K562 (cell line): Measurements from ENCODE around the gene ARPP21. TPM values are rescaled to one million over a fixed set of nuclear protein-coding genes. Genes with fewer than 3 reads are reported as not detected.
"Not testable (repeated sequence)": the region's sequence is repeated elsewhere in the genome, so short reads cannot be mapped to it uniquely, and the experiment has no call there.

Source experiments
- ATAC-seq: fragments of 200-7000 bp; cut with Tn5 transposase; 3 replicates; pipeline ENCODE4 v1.9.1; 2020; ENCODE audit warnings: moderate library complexity
- BruUV-seq: library from RNA; stranded (reverse); fragments of 400-500 nt; replicated peaks from 2 replicates; lab custom pipeline; 2021; lab: Mats Ljungman, UMichigan
- CTCF ChIA-PET: fragments of 300-600 bp; formaldehyde crosslinking; extraction: SDS; loops from one replicate; lab custom pipeline; 2021; ENCODE audit warnings: low intra/inter-chr PET ratio; lab: Yijun Ruan, JAX
- POLR2A ChIA-PET: fragments of 300-600, 350-650 bp; sonication (Branson Sonifier 250); formaldehyde crosslinking; extraction: SDS; loops from one replicate; lab custom pipeline; 2021; ENCODE audit warnings: antibody characterized with exemption, inconsistent platforms; lab: Yijun Ruan, JAX
- DNase-seq, 4 experiments: peaks; one replicate each; pipeline versions ENCODE4 v3.0.0 to v3.0.0-alpha.2; 2011 to 2018; ENCODE audit warnings: low spot score in 3 of 4, mixed read lengths in 3 of 4; ENCODE audit errors: extremely low read depth in 1 of 4
- FAIRE-seq: peaks from 2 replicates; lab custom pipeline; 2011; peaks lifted over from hg19 to GRCh38; lab: Jason Lieb, UNC
- H2AFZ ChIP-seq: 2 replicates; pipeline ENCODE4 v1.6.0; 2011; ENCODE audit warnings: low read depth, low read length, control low read depth, inconsistent platforms
- H3K27ac ChIP-seq: fragments of 200-600 bp; 3 replicates; pipeline ENCODE4 v1.8.0; 2011; ENCODE audit warnings: low read depth, mild to moderate bottlenecking, control low read depth, inconsistent platforms, low read length, moderate library complexity, mixed read lengths; ENCODE audit errors: extremely low read depth
- H3K27me3 ChIP-seq, 2 experiments: fragments of 300-600 bp in 1 of 2; 2 replicates in 1 of 2; 3 replicates in 1 of 2; pipeline versions ENCODE4 v1.6.0 to v1.8.0; 2011; ENCODE audit warnings: inconsistent platforms in 2 of 2, low read length in 2 of 2, mild to moderate bottlenecking in 1 of 2, mixed read lengths in 1 of 2, moderate library complexity in 1 of 2; ENCODE audit not compliant: control insufficient read depth in 2 of 2, insufficient read depth in 2 of 2
- H3K36me3 ChIP-seq: fragments of 300-600 bp; 3 replicates; pipeline ENCODE4 v1.8.0; 2011; ENCODE audit warnings: mild to moderate bottlenecking, low read length, inconsistent platforms; ENCODE audit not compliant: control insufficient read depth, insufficient read depth
- H3K4me1 ChIP-seq, 2 experiments: fragments of 200-600 bp in 1 of 2; replicated peaks in 1 of 2; 2 replicates in 1 of 2; 3 replicates in 1 of 2; pipeline versions ENCODE4 v1.5.1 to v1.8.0; 2011; ENCODE audit warnings: inconsistent platforms in 2 of 2, low read length in 2 of 2, mild to moderate bottlenecking in 1 of 2, mixed read lengths in 1 of 2, moderate library complexity in 1 of 2; ENCODE audit not compliant: control insufficient read depth in 2 of 2, insufficient read depth in 2 of 2
- H3K4me2 ChIP-seq: 2 replicates; pipeline ENCODE4 v1.6.1; 2011; ENCODE audit warnings: low read length, control low read depth, inconsistent platforms, mixed read lengths; ENCODE audit not compliant: insufficient read depth
- H3K4me3 ChIP-seq: fragments of 200-600 bp; sonication (generic), shearing (Covaris generic); 2 replicates; pipeline ENCODE4 v1.5.1; 2016; ENCODE audit warnings: control low read depth, inconsistent platforms
- H3K79me2 ChIP-seq: fragments of 200-600 bp; 3 replicates; pipeline ENCODE4 v1.8.0; 2011; ENCODE audit warnings: low read length, inconsistent platforms; ENCODE audit not compliant: control insufficient read depth, insufficient read depth
- H3K9ac ChIP-seq, 2 experiments: 2 replicates each; pipeline versions ENCODE4 v1.6.0 to v1.6.1; 2011; ENCODE audit warnings: low read depth in 2 of 2, low read length in 2 of 2, control low read depth in 1 of 2, inconsistent platforms in 1 of 2, mild to moderate bottlenecking in 1 of 2, mixed read lengths in 1 of 2; ENCODE audit not compliant: insufficient read depth in 1 of 2
- H3K9me1 ChIP-seq: one replicate; pipeline ENCODE4 v1.6.0; 2011; ENCODE audit warnings: inconsistent platforms, mild to moderate bottlenecking, low read length, moderate library complexity; ENCODE audit not compliant: control insufficient read depth, insufficient read depth
- H3K9me3 ChIP-seq: replicated peaks from 2 replicates; pipeline ENCODE4 v1.5.1; 2011; ENCODE audit warnings: low read depth, low read length, inconsistent platforms; ENCODE audit not compliant: control insufficient read depth, insufficient read depth
- H4K20me1 ChIP-seq: replicated peaks from 2 replicates; pipeline ENCODE4 v1.6.1; 2011; ENCODE audit warnings: low read length, inconsistent platforms, mixed read lengths; ENCODE audit not compliant: control insufficient read depth, insufficient read depth
- MYC ChIP-seq, 2 experiments: fragments of 250-450 bp in 1 of 2; sonication (Bioruptor Pico) in 1 of 2; IDR thresholded peaks; 2 replicates each; pipeline versions ENCODE4 v1.5.1 to v1.6.1; 2012 to 2021; ENCODE audit warnings: low read depth in 2 of 2, borderline replicate concordance in 1 of 2, improper control_type of control experiment in 1 of 2, low read length in 1 of 2, mild to moderate bottlenecking in 1 of 2, moderate library complexity in 1 of 2
- TCF7 ChIP-seq: sonication (generic); IDR thresholded peaks from 2 replicates; pipeline ENCODE4 v1.6.1; 2016; ENCODE audit warnings: antibody characterized with exemption, borderline replicate concordance
- WGBS: fragments of 100-300 bp; shearing (Covaris generic); methylation state at CpG from one replicate; pipeline ENCODE4 v1.1.6; 2016; ENCODE audit warnings: low coverage, mixed read lengths; ENCODE audit not compliant: insufficient coverage; ENCODE audit errors: missing lambda C conversion rate; 5-methylcytosine and 5-hydroxymethylcytosine counted together
- in situ Hi-C: fragments of 300-500 bp; cut with MboI; formaldehyde crosslinking; loops from 4 replicates; pipeline ENCODE4 v1.15.0; 2018; ENCODE audit warnings: inconsistent platforms, mixed read lengths
- intact Hi-C: fragments of 100-400 bp; cut with micrococcal nuclease; formaldehyde crosslinking; loops from 2 replicates; pipeline ENCODE4 v1.14.2; 2022
- polyA plus RNA-seq, 8 experiments: library from polyadenylated mRNA; depleted of rRNA in 4 of 8; stranded (reverse) in 5 of 8; unstranded in 3 of 8; fragments of >200 nt; fragmentation: Nextera tagmentation in 2 of 8; fragmentation: Illumina TruSeq in 1 of 8; extraction: Ambion mirVana in 2 of 8; extraction: Trizol in 1 of 8; gene quantifications; 2 replicates each; pipeline versions ENCODE4 v1.2.1 to v1.2.3, GENCODE V29; 2011 to 2014; ENCODE audit warnings: inconsistent platforms in 1 of 8, missing spikeins in 1 of 8
- total RNA-seq, 7 experiments: library from RNA; depleted of rRNA in 6 of 7; stranded (reverse); fragments of >200 nt in 6 of 7; fragmentation: Illumina TruSeq in 2 of 7; extraction: Trizol in 2 of 7; gene quantifications; 2 replicates each; pipeline versions ENCODE4 v1.2.1 to v1.2.3, GENCODE V29; 2011 to 2021; ENCODE audit warnings: low replicate concordance in 1 of 7
- TF ChIP-seq, protein P1 (sequence below): sonication (generic); formaldehyde crosslinking; IDR thresholded peaks from 2 replicates; pipeline ENCODE4 v1.8.0; 2022; ENCODE audit warnings: mild to moderate bottlenecking, missing genetic modification reagents

The ARPP21 gene
- total and polyA plus RNA-seq, 9 of the 15 experiments (the other 6 are each of a cell fraction or from before 2014, with no cell fraction given): not detected

DNA sequence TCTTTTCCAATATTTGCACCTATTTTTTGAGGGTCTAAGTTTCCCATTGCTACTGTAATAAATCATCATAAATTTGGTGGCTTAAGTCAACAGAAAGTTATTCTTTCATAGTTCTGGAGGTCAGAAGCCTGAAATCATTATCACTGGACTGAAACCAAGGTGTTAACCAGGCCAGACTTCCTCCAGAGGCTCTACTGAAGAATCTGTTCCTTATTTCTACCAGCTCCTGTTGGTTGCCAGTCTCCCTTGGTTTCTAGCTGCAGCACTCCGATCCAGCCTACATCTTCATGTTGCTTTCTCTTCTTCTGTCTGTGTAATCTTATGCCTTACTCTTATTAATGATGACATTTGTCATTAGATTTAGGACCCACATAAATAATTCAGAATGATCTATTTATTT, 22.0 kb upstream of the ARPP21 start:
- ATAC-seq: no peak
- H3K79me2 ChIP-seq: no peaks in the 10 kb centered on the region
- no peak overlapping the region for H3K4me2 ChIP-seq
- no peak overlapping the region for H3K4me3 ChIP-seq
- intact Hi-C loops: no loop called here
- H3K9ac ChIP-seq: no peak overlapping the region
- H3K9me1 ChIP-seq: no peaks in the 10 kb centered on the region
- no peaks in the 10 kb centered on the region for H3K36me3 ChIP-seq
- in situ Hi-C loops: no loop called here
- no peak for FAIRE-seq
- H3K27ac ChIP-seq: no peak overlapping the region
- ChIA-PET CTCF (no interaction called here), POLR2A (no interaction called here)
- H3K27me3 ChIP-seq: no peaks in the 10 kb centered on the region
- no peaks in the 10 kb centered on the region for H3K9me3 ChIP-seq
- H2AFZ ChIP-seq: no peak overlapping the region
- BruUV-seq: no TSS peak
- DNase-seq: no peak
- TF ChIP-seq, protein P1, sequence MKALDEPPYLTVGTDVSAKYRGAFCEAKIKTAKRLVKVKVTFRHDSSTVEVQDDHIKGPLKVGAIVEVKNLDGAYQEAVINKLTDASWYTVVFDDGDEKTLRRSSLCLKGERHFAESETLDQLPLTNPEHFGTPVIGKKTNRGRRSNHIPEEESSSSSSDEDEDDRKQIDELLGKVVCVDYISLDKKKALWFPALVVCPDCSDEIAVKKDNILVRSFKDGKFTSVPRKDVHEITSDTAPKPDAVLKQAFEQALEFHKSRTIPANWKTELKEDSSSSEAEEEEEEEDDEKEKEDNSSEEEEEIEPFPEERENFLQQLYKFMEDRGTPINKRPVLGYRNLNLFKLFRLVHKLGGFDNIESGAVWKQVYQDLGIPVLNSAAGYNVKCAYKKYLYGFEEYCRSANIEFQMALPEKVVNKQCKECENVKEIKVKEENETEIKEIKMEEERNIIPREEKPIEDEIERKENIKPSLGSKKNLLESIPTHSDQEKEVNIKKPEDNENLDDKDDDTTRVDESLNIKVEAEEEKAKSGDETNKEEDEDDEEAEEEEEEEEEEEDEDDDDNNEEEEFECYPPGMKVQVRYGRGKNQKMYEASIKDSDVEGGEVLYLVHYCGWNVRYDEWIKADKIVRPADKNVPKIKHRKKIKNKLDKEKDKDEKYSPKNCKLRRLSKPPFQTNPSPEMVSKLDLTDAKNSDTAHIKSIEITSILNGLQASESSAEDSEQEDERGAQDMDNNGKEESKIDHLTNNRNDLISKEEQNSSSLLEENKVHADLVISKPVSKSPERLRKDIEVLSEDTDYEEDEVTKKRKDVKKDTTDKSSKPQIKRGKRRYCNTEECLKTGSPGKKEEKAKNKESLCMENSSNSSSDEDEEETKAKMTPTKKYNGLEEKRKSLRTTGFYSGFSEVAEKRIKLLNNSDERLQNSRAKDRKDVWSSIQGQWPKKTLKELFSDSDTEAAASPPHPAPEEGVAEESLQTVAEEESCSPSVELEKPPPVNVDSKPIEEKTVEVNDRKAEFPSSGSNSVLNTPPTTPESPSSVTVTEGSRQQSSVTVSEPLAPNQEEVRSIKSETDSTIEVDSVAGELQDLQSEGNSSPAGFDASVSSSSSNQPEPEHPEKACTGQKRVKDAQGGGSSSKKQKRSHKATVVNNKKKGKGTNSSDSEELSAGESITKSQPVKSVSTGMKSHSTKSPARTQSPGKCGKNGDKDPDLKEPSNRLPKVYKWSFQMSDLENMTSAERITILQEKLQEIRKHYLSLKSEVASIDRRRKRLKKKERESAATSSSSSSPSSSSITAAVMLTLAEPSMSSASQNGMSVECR (CRISPR knock-in tag): no peak
- TF ChIP-seq MYC (IDR thresholded peaks at IDR 0.05; ENCODE audit: low read depth, low read length): no peak
- no peak for TF ChIP-seq MYC (CRISPR knock-in tag; IDR thresholded peaks at IDR 0.05; ENCODE audit: borderline replicate concordance, low read depth)
- no peak for TF ChIP-seq TCF7
- 0% methylated on average over 1 of the region's 1 CpG for WGBS
- no peaks in the 10 kb centered on the region for H4K20me1 ChIP-seq
- H3K4me1 ChIP-seq: no peaks in the 10 kb centered on the region

DNA sequence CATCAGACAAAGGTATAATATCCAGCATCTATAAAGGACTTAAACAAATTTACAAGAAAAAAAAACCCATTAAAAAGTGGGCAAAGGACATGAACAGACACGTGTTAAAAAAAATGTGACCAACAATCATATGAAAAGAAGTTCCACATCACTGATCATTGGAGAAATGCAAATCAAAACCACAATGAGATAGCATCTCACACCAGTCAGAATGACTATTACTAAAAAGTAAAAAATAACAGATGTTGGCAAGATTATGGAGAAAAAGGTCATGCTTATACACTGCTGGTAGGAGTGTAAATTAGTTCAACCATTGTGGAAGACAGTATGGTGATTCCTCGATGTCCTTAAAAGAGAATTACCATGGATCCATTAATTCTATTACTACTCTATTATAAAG, 19.1 kb upstream of the ARPP21 start:
- H3K4me2 ChIP-seq, POLR2A ChIA-PET, H3K9ac ChIP-seq, H3K9me3 ChIP-seq, H3K4me1 ChIP-seq, H4K20me1 ChIP-seq, DNase-seq, H3K36me3 ChIP-seq, H3K4me3 ChIP-seq, FAIRE-seq, intact Hi-C loops, H3K79me2 ChIP-seq, H2AFZ ChIP-seq, CTCF ChIA-PET, in situ Hi-C loops, ATAC-seq, H3K27me3 ChIP-seq, BruUV-seq, H3K27ac ChIP-seq, H3K9me1 ChIP-seq: not testable (repeated sequence)
- 5% methylated on average over 2 of the region's 2 CpGs for WGBS
